Liver (tissue), 9 donors: ENCODE data around the gene PLP1. TPM values are rescaled to one million over a fixed set of nuclear protein-coding genes. Genes with fewer than 3 reads are reported as not detected.

Source experiments
- DNase-seq: peaks from one replicate; pipeline ENCODE4 v3.0.0-alpha.2; 2017; ENCODE audit warnings: low spot score
- H3K27ac ChIP-seq, 2 donors: one replicate each; pipeline ENCODE4 v1.7.0; 2013; ENCODE audit warnings: inconsistent platforms in 2 of 2, low read length in 2 of 2, control low read depth in 1 of 2, low read depth in 1 of 2, mild to moderate bottlenecking in 1 of 2
- H3K27me3 ChIP-seq, 4 donors: one replicate each; pipeline versions ENCODE4 v1.6.1 to v1.7.0; 2013; ENCODE audit warnings: low read length in 3 of 4, inconsistent platforms in 1 of 4, mild to moderate bottlenecking in 1 of 4, moderate library complexity in 1 of 4; ENCODE audit not compliant: control insufficient read depth in 4 of 4, insufficient read depth in 4 of 4
- H3K36me3 ChIP-seq, 4 donors: one replicate each; pipeline versions ENCODE4 v1.6.1 to v1.7.0; 2013; ENCODE audit warnings: low read length in 3 of 4, mild to moderate bottlenecking in 3 of 4, low read depth in 1 of 4, moderate library complexity in 1 of 4; ENCODE audit not compliant: control insufficient read depth in 4 of 4, insufficient read depth in 3 of 4
- H3K4me1 ChIP-seq, 4 donors: one replicate each; pipeline versions ENCODE4 v1.6.1 to v1.7.0; 2013; ENCODE audit warnings: low read length in 3 of 4, mild to moderate bottlenecking in 3 of 4, moderate library complexity in 1 of 4; ENCODE audit not compliant: control insufficient read depth in 4 of 4, insufficient read depth in 4 of 4
- H3K4me3 ChIP-seq, 3 donors: one replicate each; pipeline versions ENCODE4 v1.6.1 to v1.7.0; 2013; ENCODE audit warnings: low read length in 3 of 3, control low read depth in 1 of 3, low read depth in 1 of 3, mild to moderate bottlenecking in 1 of 3
- H3K9ac ChIP-seq, 2 donors: one replicate each; pipeline ENCODE4 v1.7.0; 2013; ENCODE audit warnings: low read length in 2 of 2, mild to moderate bottlenecking in 2 of 2, moderate library complexity in 2 of 2, control low read depth in 1 of 2, low read depth in 1 of 2
- H3K9me3 ChIP-seq, 4 donors: one replicate each; pipeline versions ENCODE4 v1.6.1 to v1.7.0; 2013; ENCODE audit warnings: low read length in 3 of 4; ENCODE audit not compliant: control insufficient read depth in 4 of 4
- CTCF ChIP-seq: fragments of 150-350 bp; IDR thresholded peaks from 2 replicates; pipeline ENCODE4 v1.5.1; 2017; ENCODE audit warnings: improper control_type of control experiment, low read depth, low read length; ENCODE audit not compliant: missing input control
- EGR1 ChIP-seq, 2 donors: IDR thresholded peaks; 2 replicates each; pipeline ENCODE4 v1.6.1; 2016 to 2018; ENCODE audit warnings: antibody characterized with exemption in 2 of 2, low read depth in 2 of 2
- FOXA1 ChIP-seq: IDR thresholded peaks from 2 replicates; pipeline ENCODE4 v1.6.1; 2016; ENCODE audit warnings: antibody characterized with exemption
- FOXA2 ChIP-seq: IDR thresholded peaks from 2 replicates; pipeline ENCODE4 v1.6.1; 2016; ENCODE audit warnings: antibody characterized with exemption
- GABPA ChIP-seq, 2 donors: IDR thresholded peaks in 1 of 2; conservative IDR thresholded peaks in 1 of 2; 2 replicates each; pipeline ENCODE4 v1.6.1; 2016; ENCODE audit warnings: antibody characterized with exemption in 2 of 2, mild to moderate bottlenecking in 1 of 2, moderate library complexity in 1 of 2
- HNF4A ChIP-seq, 2 donors: conservative IDR thresholded peaks; 2 replicates each; pipeline ENCODE4 v1.6.1; 2016; ENCODE audit warnings: antibody characterized with exemption in 2 of 2, mild to moderate bottlenecking in 2 of 2
- HNF4G ChIP-seq: IDR thresholded peaks from 2 replicates; pipeline ENCODE4 v1.6.1; 2016; ENCODE audit warnings: antibody characterized with exemption
- JUND ChIP-seq, 2 donors: IDR thresholded peaks; 2 replicates each; pipeline ENCODE4 v1.6.1; 2016; ENCODE audit warnings: antibody characterized with exemption in 2 of 2
- MAX ChIP-seq: IDR thresholded peaks from 2 replicates; pipeline ENCODE4 v1.6.1; 2016; ENCODE audit warnings: antibody characterized with exemption
- NR2F2 ChIP-seq: IDR thresholded peaks from 2 replicates; pipeline ENCODE4 v1.6.1; 2016; ENCODE audit warnings: antibody characterized with exemption
- RAD21 ChIP-seq, 2 donors: IDR thresholded peaks; 2 replicates each; pipeline ENCODE4 v1.6.1; 2016; ENCODE audit warnings: antibody characterized with exemption in 2 of 2, mild to moderate bottlenecking in 2 of 2
- REST ChIP-seq: IDR thresholded peaks from 2 replicates; pipeline ENCODE4 v1.6.1; 2016; ENCODE audit warnings: antibody characterized with exemption, mild to moderate bottlenecking
- RXRA ChIP-seq, 2 donors: IDR thresholded peaks; 2 replicates each; pipeline ENCODE4 v1.6.1; 2017 to 2018; ENCODE audit warnings: antibody characterized with exemption in 2 of 2, mild to moderate bottlenecking in 1 of 2
- SP1 ChIP-seq: IDR thresholded peaks from 2 replicates; pipeline ENCODE4 v1.6.1; 2018; ENCODE audit warnings: antibody characterized with exemption, mild to moderate bottlenecking
- TAF1 ChIP-seq: conservative IDR thresholded peaks from 2 replicates; pipeline ENCODE4 v1.6.1; 2016; ENCODE audit warnings: antibody characterized with exemption, mild to moderate bottlenecking
- YY1 ChIP-seq: IDR thresholded peaks from 2 replicates; pipeline ENCODE4 v1.6.1; 2016; ENCODE audit warnings: antibody characterized with exemption, mild to moderate bottlenecking
- WGBS: extraction: QIAGEN DNeasy Blood & Tissue Kit; methylation state at CpG from one replicate; pipeline ENCODE4 v1.1.7; 2013; 5-methylcytosine and 5-hydroxymethylcytosine counted together
- polyA plus RNA-seq, 2 donors: library from polyadenylated mRNA; stranded (reverse) in 1 of 2; unstranded in 1 of 2; fragments of 200-250 nt in 1 of 2; fragments of >200 nt in 1 of 2; fragmentation: Nextera tagmentation in 1 of 2; extraction: Ambion mirVana in 1 of 2; gene quantifications; one replicate each; pipeline versions ENCODE4 v1.2.1 to v1.2.3, GENCODE V29; 2013 to 2015
- total RNA-seq, 2 donors: library from RNA; depleted of rRNA; stranded (reverse); fragments of >200 nt; gene quantifications; one replicate each; pipeline ENCODE4 v1.2.3, GENCODE V29; 2014
- TF ChIP-seq, protein P1 (sequence below): IDR thresholded peaks from 2 replicates; pipeline ENCODE4 v1.6.1; 2016; ENCODE audit warnings: antibody characterized with exemption
- TF ChIP-seq, protein P2 (sequence below): IDR thresholded peaks from 2 replicates; pipeline ENCODE4 v1.6.1; 2016; ENCODE audit warnings: antibody characterized with exemption
- donor health status: healthy.
- donor health status: healthy.
- donor health status: healthy.
- donor health status: healthy.
- donor health status: healthy.

Gene PLP1
- total and polyA plus RNA-seq, 4 donors: 0.09 to 0.81 (median 0.45) TPM

DNA sequence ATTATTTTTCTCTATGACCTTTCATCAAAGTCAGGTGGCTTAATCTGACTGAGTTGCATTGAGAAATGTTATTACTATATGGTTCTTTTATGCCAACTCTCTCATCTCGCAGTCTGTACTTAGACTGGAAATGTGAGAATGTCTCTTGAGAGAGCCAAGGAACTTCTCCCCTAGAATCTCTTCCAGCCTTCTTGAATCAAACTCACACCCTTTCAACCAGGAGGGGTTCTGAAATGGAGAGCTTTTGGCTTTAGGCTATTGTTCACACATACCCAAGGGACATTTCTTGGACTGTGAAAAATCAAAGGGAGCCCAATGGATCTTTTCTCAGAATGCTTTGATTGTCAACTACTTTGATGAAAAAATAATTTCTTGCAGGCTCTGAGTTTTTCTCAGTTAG, 5.1 kb downstream of the PLP1 start:
- DNase-seq: no peak
- Histone ChIP-seq H3K9ac (no peak overlapping the region), H3K27ac (no peak overlapping the region), H3K4me1 (no peaks in the 10 kb centered on the region), H3K36me3 (no peaks in the 10 kb centered on the region), H3K9me3 (no peaks in the 10 kb centered on the region), H3K27me3 (peaks cover 0 to 5% (median 0%) of the 10 kb centered on the region in 4 donors), H3K4me3 (no peak overlapping the region)
- WGBS: 90% methylated on average over 1 of the region's 1 CpG
- no peak for TF ChIP-seq HNF4G
- no peak for TF ChIP-seq TAF1
- TF ChIP-seq FOXA2: no peak
- TF ChIP-seq CTCF: no peak
- TF ChIP-seq MAX: no peak
- no peak for TF ChIP-seq GABPA (IDR thresholded peaks at IDR 0.05 in 1 of 2, conservative IDR thresholded peaks at IDR 0.05 in 1 of 2)
- no peak for TF ChIP-seq REST
- no peak for TF ChIP-seq JUND (IDR thresholded peaks at IDR 0.05)
- no peak for TF ChIP-seq RAD21 (IDR thresholded peaks at IDR 0.05)
- TF ChIP-seq, protein P1, sequence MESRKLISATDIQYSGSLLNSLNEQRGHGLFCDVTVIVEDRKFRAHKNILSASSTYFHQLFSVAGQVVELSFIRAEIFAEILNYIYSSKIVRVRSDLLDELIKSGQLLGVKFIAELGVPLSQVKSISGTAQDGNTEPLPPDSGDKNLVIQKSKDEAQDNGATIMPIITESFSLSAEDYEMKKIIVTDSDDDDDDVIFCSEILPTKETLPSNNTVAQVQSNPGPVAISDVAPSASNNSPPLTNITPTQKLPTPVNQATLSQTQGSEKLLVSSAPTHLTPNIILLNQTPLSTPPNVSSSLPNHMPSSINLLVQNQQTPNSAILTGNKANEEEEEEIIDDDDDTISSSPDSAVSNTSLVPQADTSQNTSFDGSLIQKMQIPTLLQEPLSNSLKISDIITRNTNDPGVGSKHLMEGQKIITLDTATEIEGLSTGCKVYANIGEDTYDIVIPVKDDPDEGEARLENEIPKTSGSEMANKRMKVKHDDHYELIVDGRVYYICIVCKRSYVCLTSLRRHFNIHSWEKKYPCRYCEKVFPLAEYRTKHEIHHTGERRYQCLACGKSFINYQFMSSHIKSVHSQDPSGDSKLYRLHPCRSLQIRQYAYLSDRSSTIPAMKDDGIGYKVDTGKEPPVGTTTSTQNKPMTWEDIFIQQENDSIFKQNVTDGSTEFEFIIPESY: no peak
- no peak for TF ChIP-seq HNF4A (conservative IDR thresholded peaks at IDR 0.05)
- no peak for TF ChIP-seq NR2F2
- no peak for TF ChIP-seq YY1
- TF ChIP-seq RXRA (IDR thresholded peaks at IDR 0.05): no peak
- no peak for TF ChIP-seq FOXA1
- TF ChIP-seq, protein P2, sequence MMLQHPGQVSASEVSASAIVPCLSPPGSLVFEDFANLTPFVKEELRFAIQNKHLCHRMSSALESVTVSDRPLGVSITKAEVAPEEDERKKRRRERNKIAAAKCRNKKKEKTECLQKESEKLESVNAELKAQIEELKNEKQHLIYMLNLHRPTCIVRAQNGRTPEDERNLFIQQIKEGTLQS: no peak
- no peak for TF ChIP-seq EGR1 (IDR thresholded peaks at IDR 0.05; ENCODE audit: low read depth in 2 of 2)

- Histone ChIP-seq H3K36me3 (no peaks in the 10 kb centered on the region), H3K9ac (no peak overlapping the region), H3K4me1 (no peaks in the 10 kb centered on the region), H3K27ac (no peak overlapping the region), H3K9me3 (no peaks in the 10 kb centered on the region), H3K4me3 (no peak overlapping the region), H3K27me3 (peaks cover 0 to 11% (median 0%) of the 10 kb centered on the region in 4 donors)
- 65% methylated on average over 3 of the region's 3 CpGs for WGBS
- DNase-seq: no peak
- TF ChIP-seq NR2F2 (no peak), HNF4A (conservative IDR thresholded peaks at IDR 0.05) (no peak), HNF4G (no peak), GABPA (IDR thresholded peaks at IDR 0.05 in 1 of 2, conservative IDR thresholded peaks at IDR 0.05 in 1 of 2) (no peak), RAD21 (IDR thresholded peaks at IDR 0.05) (no peak), TAF1 (no peak), SP1 (no peak), CTCF (no peak), EGR1 (IDR thresholded peaks at IDR 0.05; ENCODE audit: low read depth in 2 of 2) (no peak), JUND (IDR thresholded peaks at IDR 0.05) (no peak), YY1 (no peak)
- TF ChIP-seq, protein P1: no peak
- TF ChIP-seq, protein P2: no peak
These were observed 6.0 kb downstream of the PLP1 start for GRCh38 chrX:103782640-103783039.
